H1 (cell line): ENCODE results near the gene ENSA. TPM values are rescaled to one million over a fixed set of nuclear protein-coding genes. Genes with fewer than 3 reads are reported as not detected.

Source experiments
- CTCF ChIA-PET: fragments of 300-600 bp; sonication (Branson Sonifier 250); formaldehyde crosslinking; loops from one replicate; lab custom pipeline; 2021; ENCODE audit not compliant: partially characterized antibody; lab: Charles Lee
- POLR2A ChIA-PET: fragments of 300-600 bp; sonication (Branson Sonifier 250); formaldehyde crosslinking; loops from one replicate; lab custom pipeline; 2021; ENCODE audit warnings: inconsistent platforms; ENCODE audit not compliant: partially characterized antibody; lab: Charles Lee
- DNase-seq, 2 experiments: peaks; one replicate each; pipeline versions ENCODE4 v3.0.0 to v3.0.0-alpha.2; 2010 to 2022; ENCODE audit warnings: low spot score in 2 of 2, low read depth in 1 of 2, mixed read lengths in 1 of 2
- FAIRE-seq: peaks from 2 replicates; lab custom pipeline; 2011; peaks lifted over from hg19 to GRCh38; lab: Jason Lieb, UNC
- H2AFZ ChIP-seq: 2 replicates; pipeline ENCODE4 v1.8.1; 2012; ENCODE audit warnings: low read length, inconsistent platforms
- H2AK5ac ChIP-seq: 2 replicates; pipeline ENCODE4 v1.6.1; 2013; ENCODE audit warnings: low read depth, low read length
- H2BK120ac ChIP-seq: replicated peaks from 2 replicates; pipeline ENCODE3; 2013; ENCODE audit warnings: low read depth, low read length, inconsistent platforms
- H2BK12ac ChIP-seq: 2 replicates; pipeline ENCODE4 v1.6.1; 2013; ENCODE audit warnings: low read depth, low read length
- H2BK15ac ChIP-seq: 2 replicates; pipeline ENCODE4 v1.6.1; 2013; ENCODE audit warnings: low read length
- H2BK20ac ChIP-seq: 2 replicates; pipeline ENCODE4 v1.6.1; 2013; ENCODE audit warnings: low read length
- H2BK5ac ChIP-seq: 2 replicates; pipeline ENCODE4 v1.6.1; 2013; ENCODE audit warnings: low read depth, low read length
- H3K14ac ChIP-seq: 2 replicates; pipeline ENCODE4 v1.6.1; 2013; ENCODE audit warnings: inconsistent platforms; ENCODE audit not compliant: insufficient read length
- H3K18ac ChIP-seq: 2 replicates; pipeline ENCODE4 v1.6.1; 2013; ENCODE audit warnings: low read length; ENCODE audit errors: extremely low read depth
- H3K23ac ChIP-seq: 2 replicates; pipeline ENCODE4 v1.6.1; 2013; ENCODE audit warnings: inconsistent platforms; ENCODE audit not compliant: insufficient read length
- H3K23me2 ChIP-seq: 2 replicates; pipeline ENCODE4 v1.6.1; 2013; ENCODE audit warnings: low read depth, low read length
- H3K27ac ChIP-seq: 2 replicates; pipeline ENCODE4 v1.6.1; 2011; ENCODE audit warnings: low read depth, low read length, inconsistent platforms
- H3K27me3 ChIP-seq, 4 experiments: replicated peaks in 1 of 4; 1 replicate in 1 of 4; 2 replicates in 3 of 4; pipeline versions ENCODE4 v1.6.1 to v1.8.1; 2011 to 2013; ENCODE audit warnings: low read length in 3 of 4, mild to moderate bottlenecking in 3 of 4, inconsistent platforms in 2 of 4, mixed read lengths in 2 of 4, moderate library complexity in 1 of 4; ENCODE audit not compliant: control insufficient read depth in 3 of 4, insufficient read depth in 3 of 4; ENCODE audit errors: extremely low read depth in 1 of 4
- H3K36me3 ChIP-seq, 4 experiments: 2 replicates each; pipeline versions ENCODE4 v1.6.1 to v1.8.1; 2011 to 2013; ENCODE audit warnings: mild to moderate bottlenecking in 4 of 4, low read length in 3 of 4, moderate library complexity in 2 of 4, control low read depth in 1 of 4, inconsistent platforms in 1 of 4; ENCODE audit not compliant: insufficient read depth in 4 of 4, control insufficient read depth in 2 of 4
- H3K4ac ChIP-seq: replicated peaks from 2 replicates; pipeline ENCODE3; 2013; ENCODE audit warnings: low read length, low read depth, mixed read lengths, inconsistent platforms; ENCODE audit not compliant: insufficient read length
- H3K4me1 ChIP-seq, 4 experiments: replicated peaks in 1 of 4; 1 replicate in 1 of 4; 2 replicates in 3 of 4; pipeline versions ENCODE4 v1.6.1 to v1.8.1; 2011 to 2013; ENCODE audit warnings: low read length in 3 of 4, inconsistent platforms in 2 of 4, mixed read lengths in 1 of 4; ENCODE audit not compliant: insufficient read depth in 4 of 4, control insufficient read depth in 3 of 4
- H3K4me2 ChIP-seq, 2 experiments: 2 replicates each; pipeline versions ENCODE4 v1.6.1 to v1.8.1; 2011 to 2013; ENCODE audit warnings: low read depth in 2 of 2, low read length in 2 of 2, control low read depth in 1 of 2, inconsistent platforms in 1 of 2, mild to moderate bottlenecking in 1 of 2; ENCODE audit not compliant: insufficient read depth in 1 of 2
- H3K4me3 ChIP-seq, 4 experiments: fragments of 200-600, 300-600 bp in 1 of 4; sonication (generic), shearing (Covaris generic), sonication (Bioruptor Twin) in 1 of 4; 2 replicates each; pipeline versions ENCODE4 v1.5.1 to v1.8.1; 2011 to 2016; ENCODE audit warnings: low read length in 4 of 4, low read depth in 3 of 4, control low read depth in 2 of 4, inconsistent platforms in 2 of 4, mild to moderate bottlenecking in 2 of 4, mixed read lengths in 1 of 4, moderate library complexity in 1 of 4; ENCODE audit not compliant: insufficient read depth in 2 of 4; ENCODE audit errors: extremely low read depth in 1 of 4
- H3K56ac ChIP-seq: replicated peaks from 2 replicates; pipeline ENCODE3; 2013; ENCODE audit warnings: low read depth, mild to moderate bottlenecking, mixed read lengths, low read length, inconsistent platforms; ENCODE audit not compliant: insufficient read length
- H3K79me1 ChIP-seq: 2 replicates; pipeline ENCODE4 v1.6.1; 2013; ENCODE audit warnings: low read depth, low read length, control low read depth
- H3K79me2 ChIP-seq, 2 experiments: 2 replicates each; pipeline versions ENCODE4 v1.6.1 to v1.8.1; 2012 to 2013; ENCODE audit warnings: low read length in 2 of 2, mild to moderate bottlenecking in 2 of 2, inconsistent platforms in 1 of 2; ENCODE audit not compliant: insufficient read depth in 2 of 2, control insufficient read depth in 1 of 2
- H3K9ac ChIP-seq, 4 experiments: replicated peaks in 1 of 4; 1 replicate in 1 of 4; 2 replicates in 3 of 4; pipeline versions ENCODE4 v1.6.1 to v1.8.1; 2011 to 2013; ENCODE audit warnings: low read depth in 3 of 4, low read length in 3 of 4, control low read depth in 2 of 4, mild to moderate bottlenecking in 2 of 4, moderate library complexity in 2 of 4, inconsistent platforms in 1 of 4; ENCODE audit errors: extremely low read depth in 1 of 4
- H3K9me3 ChIP-seq, 2 experiments: 2 replicates each; pipeline versions ENCODE4 v1.6.1 to v1.8.1; 2012 to 2013; ENCODE audit warnings: mild to moderate bottlenecking in 2 of 2, moderate library complexity in 2 of 2, control low read depth in 1 of 2, inconsistent platforms in 1 of 2, low read depth in 1 of 2, low read length in 1 of 2, mixed read lengths in 1 of 2; ENCODE audit not compliant: insufficient read depth in 2 of 2
- H4K20me1 ChIP-seq, 2 experiments: replicated peaks in 1 of 2; 2 replicates each; pipeline versions ENCODE3 to v1.8.1; 2011 to 2013; ENCODE audit warnings: inconsistent platforms in 2 of 2, low read length in 2 of 2, mild to moderate bottlenecking in 1 of 2; ENCODE audit not compliant: insufficient read depth in 2 of 2, control insufficient read depth in 1 of 2
- H4K5ac ChIP-seq: 2 replicates; pipeline ENCODE4 v1.6.1; 2013; ENCODE audit warnings: low read length, low read depth, mixed read lengths, inconsistent platforms; ENCODE audit not compliant: insufficient read length
- H4K8ac ChIP-seq: 2 replicates; pipeline ENCODE4 v1.8.0; 2013; ENCODE audit warnings: mild to moderate bottlenecking, moderate library complexity, low read length, inconsistent platforms; ENCODE audit not compliant: insufficient read depth; ENCODE audit errors: extremely low read depth
- H4K91ac ChIP-seq: replicated peaks from 2 replicates; pipeline ENCODE3; 2013; ENCODE audit warnings: low read length, mixed read lengths, inconsistent platforms; ENCODE audit not compliant: insufficient read length
- FOSL1 ChIP-seq: IDR thresholded peaks from 2 replicates; pipeline ENCODE4 v1.6.1; 2011; ENCODE audit warnings: mild to moderate bottlenecking, low read depth, low read length, moderate library complexity; ENCODE audit not compliant: insufficient read depth
- JUND ChIP-seq: IDR thresholded peaks from 2 replicates; pipeline ENCODE4 v1.6.1; 2011; ENCODE audit warnings: mild to moderate bottlenecking, improper control_type of control experiment, low read length
- PHF8 ChIP-seq: fragments of 200-600 bp; sonication (generic); conservative IDR thresholded peaks from 2 replicates; pipeline ENCODE4 v1.7.1; 2012; ENCODE audit warnings: low read depth, mild to moderate bottlenecking, inconsistent platforms, low read length, moderate library complexity
- POLR2AphosphoS5 ChIP-seq: IDR thresholded peaks from 2 replicates; pipeline ENCODE4 v1.6.1; 2011; ENCODE audit warnings: low read depth, low read length
- POU5F1 ChIP-seq: IDR thresholded peaks from 2 replicates; pipeline ENCODE4 v1.6.1; 2011; ENCODE audit warnings: low read depth, mild to moderate bottlenecking, low read length, moderate library complexity
- RFX5 ChIP-seq: IDR thresholded peaks from 2 replicates; pipeline ENCODE4 v1.6.1; 2011; ENCODE audit warnings: low read depth, low read length, improper control_type of control experiment, borderline replicate concordance
- SRF ChIP-seq: IDR thresholded peaks from 2 replicates; pipeline ENCODE4 v1.6.1; 2011; ENCODE audit warnings: mild to moderate bottlenecking, low read depth, low read length, moderate library complexity
- WGBS, 2 experiments: shearing (Covaris generic) in 1 of 2; methylation state at CpG; one replicate each; pipeline versions ENCODE4 v1.1.6 to v1.1.7; 2013 to 2015; ENCODE audit warnings: low lambda C conversion rate in 2 of 2, mixed read lengths in 2 of 2, inconsistent platforms in 1 of 2, low coverage in 1 of 2, missing lambda C conversion rate in 1 of 2; ENCODE audit not compliant: insufficient replicate concordance in 2 of 2, insufficient coverage in 1 of 2, insufficient read length in 1 of 2; ENCODE audit errors: extremely low coverage in 1 of 2, missing lambda C conversion rate in 1 of 2; 5-methylcytosine and 5-hydroxymethylcytosine counted together
- polyA plus RNA-seq, 7 experiments: library from polyadenylated mRNA; depleted of rRNA in 3 of 7; stranded (reverse) in 5 of 7; unstranded in 2 of 7; fragments of >200 nt in 5 of 7; fragments of 200-250 nt in 2 of 7; gene quantifications; 1 replicate in 5 of 7; 2 replicates in 1 of 7; 4 replicates in 1 of 7; pipeline versions ENCODE4 v1.2.1 to v1.2.3, GENCODE V29; 2011 to 2013; ENCODE audit warnings: missing spikeins in 2 of 7, mixed read lengths in 2 of 7
- total RNA-seq: library from RNA; stranded (reverse); fragmentation: NEBNext Ultra II Directional; extraction: Animal tissue kit (Norgen Biotek cat#: 25700); gene quantifications from 2 replicates; pipeline ENCODE4 v1.2.1, GENCODE V29; 2021

The ENSA gene
- total and polyA plus RNA-seq, 2 of the 8 experiments (the other 6 are each of a cell fraction or from before 2014, with no cell fraction given), result 48.2 to 229 TPM

DNA sequence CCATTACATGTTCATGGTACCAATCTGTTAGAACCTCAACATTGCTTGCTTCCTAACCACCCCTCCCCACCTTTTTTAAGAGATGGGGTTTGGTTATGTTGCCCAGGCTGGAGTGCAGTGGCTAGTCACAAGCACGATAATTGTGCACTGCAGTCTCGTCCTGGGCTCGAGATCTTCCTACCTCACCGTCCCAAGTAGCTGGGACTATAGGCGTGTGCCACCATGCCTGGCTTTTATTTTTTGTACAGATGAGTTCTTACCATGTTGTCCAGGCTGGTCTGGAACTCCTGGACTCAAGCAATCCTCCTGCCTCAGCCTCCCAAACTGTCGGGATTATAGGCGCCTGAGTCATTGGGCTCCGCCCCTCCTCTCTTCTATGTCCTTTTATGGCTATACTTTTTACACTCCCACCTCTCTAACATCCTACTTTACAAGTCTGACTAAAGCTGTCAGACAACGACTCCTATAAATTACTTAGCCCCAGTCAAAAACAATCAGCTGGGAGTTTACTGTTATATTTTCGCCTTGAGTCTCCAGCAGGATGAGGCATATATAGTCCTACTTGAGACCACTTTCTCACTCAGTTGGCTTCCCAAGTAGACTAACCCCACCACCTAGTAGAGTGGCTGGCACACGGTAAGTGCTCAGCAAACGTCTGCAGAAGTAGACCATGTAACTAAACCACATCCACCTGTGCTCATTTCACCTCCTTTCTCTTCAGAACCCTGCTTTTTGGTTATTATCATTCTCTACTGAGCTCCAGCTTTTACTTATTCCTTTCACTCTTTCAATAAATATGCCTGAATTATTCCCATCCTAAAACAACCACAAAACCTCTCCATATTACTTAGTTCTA lies 13.8 kb downstream of the ENSA start:
- no peak overlapping the region for H2BK12ac ChIP-seq
- no peak for FAIRE-seq
- 94% methylated on average over 12 of the region's 12 CpGs; no CpG with 5 or more reads in 1 of the 2 experiments for WGBS, 2 experiments
- CTCF ChIA-PET, result interaction anchor here (0.6 to 17.6 kb wide), 2 partner anchors 11 to 53 kb away, joined by 3 to 210 read pairs; no protein-coding TSS in a partner anchor
- no peaks in the 10 kb centered on the region for H3K9me3 ChIP-seq
- no peaks in the 10 kb centered on the region for H3K79me2 ChIP-seq
- H3K27ac ChIP-seq, result no peak overlapping the region
- no peak overlapping the region for H2BK15ac ChIP-seq
- H4K5ac ChIP-seq, result no peak overlapping the region
- no peak overlapping the region for H2BK120ac ChIP-seq
- no peak overlapping the region for H2BK20ac ChIP-seq
- no peak overlapping the region for H4K91ac ChIP-seq
- TF ChIP-seq RFX5, result no peak
- TF ChIP-seq SRF, result peak; percentile 61; the same call in 1 of the 2 replicates
- no peak for TF ChIP-seq JUND
- TF ChIP-seq POU5F1, result no peak
- no peak for TF ChIP-seq FOSL1
- 0 out of 2 replicates have a peak, but pooled peaks have one; percentile 14 for TF ChIP-seq POLR2AphosphoS5
- TF ChIP-seq PHF8, result no peak
- no peak overlapping the region for H3K56ac ChIP-seq
- H3K36me3 ChIP-seq, result peaks cover 18 to 55% (median 31%) of the 10 kb centered on the region in 4 experiments
- H3K4me1 ChIP-seq, result peaks cover 0 to 2% (median 0%) of the 10 kb centered on the region in 4 experiments; a peak in 1 of 7 replicates
- H4K20me1 ChIP-seq, result no peaks in the 10 kb centered on the region
- H3K79me1 ChIP-seq, result no peaks in the 10 kb centered on the region; the same call in 1 of the 2 replicates
- H3K4ac ChIP-seq, result no peak overlapping the region
- H4K8ac ChIP-seq, result no peak overlapping the region
- no peak overlapping the region for H3K9ac ChIP-seq
- no peak for DNase-seq
- H3K18ac ChIP-seq, result no peak overlapping the region
- no peak overlapping the region for H2BK5ac ChIP-seq
- H3K23ac ChIP-seq, result no peak overlapping the region
- no peaks in the 10 kb centered on the region for H3K27me3 ChIP-seq
- POLR2A ChIA-PET, result interaction anchor here (1.0 to 43.5 kb wide), 11 partner anchors 10 to 387 kb away, joined by 3 to 1380 read pairs (median 4); partner anchors contain the start of genes ADAMTSL4, CTSK, ENSA and MCL1
- no peak overlapping the region for H3K4me3 ChIP-seq
- no peaks in the 10 kb centered on the region for H3K23me2 ChIP-seq
- H2AK5ac ChIP-seq, result no peak overlapping the region
- no peak overlapping the region for H2AFZ ChIP-seq
- H3K14ac ChIP-seq, result no peak overlapping the region
- H3K4me2 ChIP-seq, result no peak overlapping the region; a peak in 1 of 4 replicates
